SK-N-SH (cell line): Measurements from ENCODE around the gene EEA1.

Source experiments
- EP300 ChIP-seq, 2 experiments: IDR thresholded peaks; 2 replicates each; pipeline versions ENCODE4 v1.4.0 to v1.6.1; 2012; ENCODE audit warnings: borderline replicate concordance in 1 of 2, low read depth in 1 of 2, low read length in 1 of 2
- EZH2phosphoT487 ChIP-seq: fragments of 200-600 bp; sonication (generic); IDR thresholded peaks from 2 replicates; pipeline ENCODE4 v1.6.1; 2017; ENCODE audit warnings: low read depth, mixed run types, mild to moderate bottlenecking, antibody characterized with exemption, moderate library complexity, borderline replicate concordance
- FOXJ3 ChIP-seq: sonication (generic); formaldehyde crosslinking; IDR thresholded peaks from 2 replicates; pipeline ENCODE4 v1.5.1; 2020; ENCODE audit warnings: mild to moderate bottlenecking, missing genetic modification reagents
- POLR2AphosphoS5 ChIP-seq: IDR thresholded peaks from 2 replicates; pipeline ENCODE4 v1.6.1; 2012; ENCODE audit warnings: low read depth, low read length
- RAD21 ChIP-seq: IDR thresholded peaks from 2 replicates; pipeline ENCODE4 v1.6.1; 2012; ENCODE audit warnings: mild to moderate bottlenecking, low read length
- RFX5 ChIP-seq: IDR thresholded peaks from 2 replicates; pipeline ENCODE4 v1.6.1; 2012; ENCODE audit warnings: mild to moderate bottlenecking, improper control_type of control experiment, low read length
- TEAD4 ChIP-seq: IDR thresholded peaks from 2 replicates; pipeline ENCODE4 v1.4.0; 2012; ENCODE audit warnings: mild to moderate bottlenecking, borderline replicate concordance; ENCODE audit not compliant: insufficient read depth
- TF ChIP-seq, protein P1 (sequence below): fragments of 200-600 bp; sonication (generic); IDR thresholded peaks from 2 replicates; pipeline ENCODE4 v1.6.1; 2017; ENCODE audit warnings: antibody characterized with exemption, mild to moderate bottlenecking, moderate library complexity
- TF ChIP-seq, protein P2 (sequence below): IDR thresholded peaks from 2 replicates; pipeline ENCODE4 v1.4.0; 2012; ENCODE audit warnings: low read depth

GRCh38 chr12:92827836-92828431 lies 101.2 kb downstream of the EEA1 start:
- TF ChIP-seq FOXJ3 (no peak), EP300 (IDR thresholded peaks at IDR 0.05; ENCODE audit: borderline replicate concordance in 1 of 2, low read depth in 1 of 2, low read length in 1 of 2) (no peak), POLR2AphosphoS5 (no peak), RAD21 (peak; percentile 64), EZH2phosphoT487 (no peak), RFX5 (no peak), TEAD4 (no peak)
- TF ChIP-seq, protein P1, sequence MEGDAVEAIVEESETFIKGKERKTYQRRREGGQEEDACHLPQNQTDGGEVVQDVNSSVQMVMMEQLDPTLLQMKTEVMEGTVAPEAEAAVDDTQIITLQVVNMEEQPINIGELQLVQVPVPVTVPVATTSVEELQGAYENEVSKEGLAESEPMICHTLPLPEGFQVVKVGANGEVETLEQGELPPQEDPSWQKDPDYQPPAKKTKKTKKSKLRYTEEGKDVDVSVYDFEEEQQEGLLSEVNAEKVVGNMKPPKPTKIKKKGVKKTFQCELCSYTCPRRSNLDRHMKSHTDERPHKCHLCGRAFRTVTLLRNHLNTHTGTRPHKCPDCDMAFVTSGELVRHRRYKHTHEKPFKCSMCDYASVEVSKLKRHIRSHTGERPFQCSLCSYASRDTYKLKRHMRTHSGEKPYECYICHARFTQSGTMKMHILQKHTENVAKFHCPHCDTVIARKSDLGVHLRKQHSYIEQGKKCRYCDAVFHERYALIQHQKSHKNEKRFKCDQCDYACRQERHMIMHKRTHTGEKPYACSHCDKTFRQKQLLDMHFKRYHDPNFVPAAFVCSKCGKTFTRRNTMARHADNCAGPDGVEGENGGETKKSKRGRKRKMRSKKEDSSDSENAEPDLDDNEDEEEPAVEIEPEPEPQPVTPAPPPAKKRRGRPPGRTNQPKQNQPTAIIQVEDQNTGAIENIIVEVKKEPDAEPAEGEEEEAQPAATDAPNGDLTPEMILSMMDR: peak; percentile 82
- TF ChIP-seq, protein P2, sequence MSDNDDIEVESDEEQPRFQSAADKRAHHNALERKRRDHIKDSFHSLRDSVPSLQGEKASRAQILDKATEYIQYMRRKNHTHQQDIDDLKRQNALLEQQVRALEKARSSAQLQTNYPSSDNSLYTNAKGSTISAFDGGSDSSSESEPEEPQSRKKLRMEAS: no peak
